ACC112 (cell line): ENCODE measurements around the gene KCNH8.
"Not testable (repeated sequence)": the region's sequence is repeated elsewhere in the genome, so short reads cannot be mapped to it uniquely, and the experiment has no call there.

Experiments
- H2AFZ ChIP-seq: fragments of 200-600 bp; sonication (generic); one replicate; pipeline ENCODE4 v1.6.0; 2017; ENCODE audit warnings: antibody characterized with exemption, low read length; ENCODE audit not compliant: unreplicated experiment
- H3K27ac ChIP-seq: fragments of 200-600 bp; sonication (generic); 2 replicates; pipeline ENCODE4 v1.5.1; 2014; ENCODE audit warnings: low read depth, mild to moderate bottlenecking, antibody characterized with exemption, low read length, moderate library complexity
- H3K27me3 ChIP-seq: fragments of 200-600 bp; sonication (generic); 2 replicates; pipeline ENCODE4 v1.6.1; 2014; ENCODE audit warnings: mild to moderate bottlenecking, antibody characterized with exemption, low read length, moderate library complexity, mixed read lengths; ENCODE audit not compliant: insufficient read depth
- H3K36me3 ChIP-seq: fragments of 200-600 bp; sonication (generic); 2 replicates; pipeline ENCODE4 v1.6.1; 2016; ENCODE audit warnings: mild to moderate bottlenecking, antibody characterized with exemption, low read length, moderate library complexity, mixed read lengths; ENCODE audit not compliant: insufficient read depth
- H3K4me1 ChIP-seq: fragments of 200-600 bp; sonication (generic); one replicate; pipeline ENCODE4 v1.6.1; 2016; ENCODE audit warnings: low read length, mixed read lengths; ENCODE audit not compliant: insufficient read depth, unreplicated experiment, control insufficient read depth
- H3K4me3 ChIP-seq: fragments of 200-600 bp; sonication (generic); 2 replicates; pipeline ENCODE4 v1.5.1; 2014; ENCODE audit warnings: mild to moderate bottlenecking, low read depth, low read length
- H3K79me2 ChIP-seq: fragments of 200-600 bp; sonication (generic); one replicate; pipeline ENCODE4 v1.6.0; 2016; ENCODE audit warnings: low read length; ENCODE audit not compliant: control insufficient read depth, unreplicated experiment, insufficient read depth

The KCNH8 gene

GRCh38 chr3:19147905-19148767 is at the start of gene KCNH8:
Gene KCNH8, plus strand, starts transcription at chr3:19148510. Its CDS starts 210 bp downstream, at chr3:19148720.
- peak within 1 kb of the TSS; percentile 76 for H3K4me3 ChIP-seq

GRCh38 chr3:19102654-19103290 is 45.5 kb upstream of the KCNH8 start:
- not testable (repeated sequence) for H3K4me3 ChIP-seq, H2AFZ ChIP-seq, H3K27ac ChIP-seq

More at GRCh38 chr3:19147905-19148767, at the start of gene KCNH8:
- H3K36me3 ChIP-seq: no peaks in the 10 kb centered on the region
- H3K4me1 ChIP-seq: no peaks in the 10 kb centered on the region
- H2AFZ ChIP-seq: peak within 1 kb of the TSS; percentile 67
- no peak within 1 kb of the TSS for H3K27ac ChIP-seq
- H3K79me2 ChIP-seq: no peaks in the 10 kb centered on the region
- peaks cover 45% of the 10 kb centered on the region for H3K27me3 ChIP-seq

GRCh38 chr3:19103510-19103909 is 44.8 kb upstream of the KCNH8 start:
- Histone ChIP-seq H3K27me3 (no peaks in the 10 kb centered on the region), H2AFZ (no peak overlapping the region), H3K27ac (no peak overlapping the region)

More at GRCh38 chr3:19102654-19103290, 45.5 kb upstream of the KCNH8 start:
- not testable (repeated sequence) for H3K4me1 ChIP-seq, H3K79me2 ChIP-seq, H3K27me3 ChIP-seq, H3K36me3 ChIP-seq

GRCh38 chr3:19104459-19104858 is 43.9 kb upstream of the KCNH8 start:
- Histone ChIP-seq H3K36me3 (no peaks in the 10 kb centered on the region), H2AFZ (no peak overlapping the region), H3K27ac (no peak overlapping the region), H3K4me1 (no peaks in the 10 kb centered on the region), H3K79me2 (no peaks in the 10 kb centered on the region), H3K27me3 (no peaks in the 10 kb centered on the region), H3K4me3 (no peak overlapping the region)

More at GRCh38 chr3:19103510-19103909, 44.8 kb upstream of the KCNH8 start:
- Histone ChIP-seq H3K79me2 (no peaks in the 10 kb centered on the region), H3K36me3 (no peaks in the 10 kb centered on the region), H3K4me1 (no peaks in the 10 kb centered on the region), H3K4me3 (no peak overlapping the region)

GRCh38 chr3:19105826-19106225 is 42.5 kb upstream of the KCNH8 start:
- no peaks in the 10 kb centered on the region for H3K4me1 ChIP-seq
- no peak overlapping the region for H3K27ac ChIP-seq
- no peaks in the 10 kb centered on the region for H3K27me3 ChIP-seq
- no peaks in the 10 kb centered on the region for H3K79me2 ChIP-seq
- no peak overlapping the region for H2AFZ ChIP-seq
- H3K36me3 ChIP-seq: no peaks in the 10 kb centered on the region
- H3K4me3 ChIP-seq: no peak overlapping the region

- H3K27ac ChIP-seq: no peak overlapping the region
- H3K36me3 ChIP-seq: no peaks in the 10 kb centered on the region
- H3K27me3 ChIP-seq: no peaks in the 10 kb centered on the region
- H3K4me3 ChIP-seq: no peak overlapping the region
- no peak overlapping the region for H2AFZ ChIP-seq
- no peaks in the 10 kb centered on the region for H3K79me2 ChIP-seq
- no peaks in the 10 kb centered on the region for H3K4me1 ChIP-seq
These were observed 42.0 kb upstream of the KCNH8 start for GRCh38 chr3:19106307-19106706.

GRCh38 chr3:19107719-19108118 is 40.6 kb upstream of the KCNH8 start:
- no peaks in the 10 kb centered on the region for H3K79me2 ChIP-seq
- H3K4me3 ChIP-seq: no peak overlapping the region
- H3K4me1 ChIP-seq: no peaks in the 10 kb centered on the region
- H3K36me3 ChIP-seq: no peaks in the 10 kb centered on the region
- H2AFZ ChIP-seq: no peak overlapping the region
- H3K27me3 ChIP-seq: no peaks in the 10 kb centered on the region
- H3K27ac ChIP-seq: no peak overlapping the region

GRCh38 chr3:19110335-19110895 is 37.9 kb upstream of the KCNH8 start:
- no peak overlapping the region for H2AFZ ChIP-seq
- no peaks in the 10 kb centered on the region for H3K27me3 ChIP-seq
- H3K4me1 ChIP-seq: no peaks in the 10 kb centered on the region
- H3K36me3 ChIP-seq: no peaks in the 10 kb centered on the region
- H3K79me2 ChIP-seq: no peaks in the 10 kb centered on the region
- no peak overlapping the region for H3K4me3 ChIP-seq
- H3K27ac ChIP-seq: no peak overlapping the region

GRCh38 chr3:19114461-19114860 is 33.8 kb upstream of the KCNH8 start:
- no peak overlapping the region for H2AFZ ChIP-seq
- H3K27ac ChIP-seq: no peak overlapping the region
- H3K4me3 ChIP-seq: no peak overlapping the region
- H3K27me3 ChIP-seq: no peaks in the 10 kb centered on the region
- no peaks in the 10 kb centered on the region for H3K4me1 ChIP-seq
- no peaks in the 10 kb centered on the region for H3K79me2 ChIP-seq
- no peaks in the 10 kb centered on the region for H3K36me3 ChIP-seq

- Histone ChIP-seq H3K27ac (no peak overlapping the region), H3K36me3 (no peaks in the 10 kb centered on the region), H3K27me3 (no peaks in the 10 kb centered on the region)
These were observed 32.1 kb upstream of the KCNH8 start for GRCh38 chr3:19116239-19116638.

More at GRCh38 chr3:19116239-19116638, 32.1 kb upstream of the KCNH8 start:
- Histone ChIP-seq H3K4me1 (no peaks in the 10 kb centered on the region), H2AFZ (no peak overlapping the region), H3K79me2 (no peaks in the 10 kb centered on the region), H3K4me3 (no peak overlapping the region)
